Measurements from ENCODE around the gene XAGE1B. TPM values are rescaled to one million over a fixed set of nuclear protein-coding genes. Genes with fewer than 3 reads are reported as not detected.
"Not testable (repeated sequence)": the region's sequence is repeated elsewhere in the genome, so short reads cannot be mapped to it uniquely, and the experiment has no call there.

Gene XAGE1B, protein sequence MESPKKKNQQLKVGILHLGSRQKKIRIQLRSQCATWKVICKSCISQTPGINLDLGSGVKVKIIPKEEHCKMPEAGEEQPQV
- polyA plus RNA-seq (2013, experiment 1 of 2), result not detected
- not detected for polyA plus RNA-seq (2013, experiment 2 of 2)

DNA sequence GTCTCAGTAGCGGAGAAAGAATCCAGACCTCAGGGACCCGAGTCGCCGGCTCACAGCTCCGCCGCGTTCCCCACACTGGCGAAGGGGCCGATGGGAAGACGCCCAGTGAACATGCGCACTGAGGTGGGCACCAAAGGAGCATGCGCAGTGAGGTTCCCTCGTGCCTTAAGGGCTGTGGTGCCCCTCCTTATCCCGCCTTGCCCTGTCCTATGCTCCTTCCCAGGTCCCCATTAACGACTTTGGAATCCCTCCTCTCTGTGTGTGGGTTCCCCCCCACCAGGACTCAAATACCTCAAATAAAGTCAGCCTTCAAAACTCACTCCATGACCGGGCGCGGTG lies at the start of gene XAGE1B:
XAGE1B (minus strand) TSS at position 77 of the 339 bp plus-strand sequence. CDS start 1,536 bp downstream, outside the sequence.
- not testable (repeated sequence) for H3K4me3 ChIP-seq (ENCODE audit: low read length); H2BK15ac ChIP-seq (replicated peaks; ENCODE audit: low read depth); H3K79me1 ChIP-seq (ENCODE audit: low read length); H2BK120ac ChIP-seq (ENCODE audit: low read depth, low read length); H3K36me3 ChIP-seq (ENCODE audit: control insufficient read depth, insufficient read depth, low read length); H2AK5ac ChIP-seq (ENCODE audit: low read length); H4K5ac ChIP-seq (ENCODE audit: low read length); H3K4me2 ChIP-seq (ENCODE audit: low read length); H3K56ac ChIP-seq (ENCODE audit: low read length); H2BK5ac ChIP-seq (ENCODE audit: low read length); H3K9ac ChIP-seq (ENCODE audit: low read length); H3K27ac ChIP-seq (ENCODE audit: low read depth, low read length); H3K18ac ChIP-seq (ENCODE audit: low read length); DNase-seq; H4K8ac ChIP-seq (ENCODE audit: low read depth, low read length); H3K79me2 ChIP-seq (ENCODE audit: control insufficient read depth, insufficient read depth, low read length); H3K27me3 ChIP-seq (ENCODE audit: insufficient read depth, low read length, poor library complexity); H3K23ac ChIP-seq (ENCODE audit: low read length); H3K4ac ChIP-seq (ENCODE audit: low read depth, low read length); H3K4me1 ChIP-seq (ENCODE audit: control insufficient read depth, low read depth, low read length)
- no CpG with 5 or more reads among the region's 18 CpGs for WGBS (ENCODE audit: extremely low coverage, insufficient coverage, low lambda C conversion rate)

DNA sequence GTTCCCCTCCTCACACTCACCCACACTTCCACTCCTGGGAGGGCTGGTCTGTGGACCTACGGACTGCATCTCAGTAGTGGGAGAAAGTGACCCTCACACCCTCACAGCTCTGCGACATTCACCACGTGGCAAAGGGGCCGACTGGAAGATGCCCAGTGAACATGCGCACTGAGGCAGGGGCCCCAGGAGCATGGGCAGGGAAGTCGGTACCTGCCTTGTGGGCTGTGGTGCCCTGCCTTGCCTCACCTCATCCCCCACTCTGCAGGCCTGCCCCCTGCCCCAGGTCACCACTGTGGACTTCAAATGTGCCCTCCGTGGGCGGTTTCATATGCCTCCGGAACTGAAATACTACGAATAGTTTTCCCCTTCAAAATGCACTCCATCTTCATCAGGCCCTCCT lies 46.2 kb upstream of the XAGE1B start:
- Histone ChIP-seq H3K4me2 (ENCODE audit: low read length) (no peak overlapping the region), H3K9ac (ENCODE audit: low read length) (no peak overlapping the region), H3K4ac (ENCODE audit: low read depth, low read length) (no peak overlapping the region), H3K27me3 (ENCODE audit: insufficient read depth, low read length, poor library complexity) (no peaks in the 10 kb centered on the region), H2BK15ac (replicated peaks; ENCODE audit: low read depth) (no peak overlapping the region), H3K27ac (ENCODE audit: low read depth, low read length) (no peak overlapping the region), H3K56ac (ENCODE audit: low read length) (no peak overlapping the region), H3K4me3 (ENCODE audit: low read length) (no peak overlapping the region), H4K8ac (ENCODE audit: low read depth, low read length) (no peak overlapping the region), H3K23ac (ENCODE audit: low read length) (no peak overlapping the region), H3K4me1 (ENCODE audit: control insufficient read depth, low read depth, low read length) (no peaks in the 10 kb centered on the region), H3K79me1 (ENCODE audit: low read length) (no peaks in the 10 kb centered on the region), H2BK5ac (ENCODE audit: low read length) (no peak overlapping the region), H2AK5ac (ENCODE audit: low read length) (no peak overlapping the region), H3K79me2 (ENCODE audit: control insufficient read depth, insufficient read depth, low read length) (no peaks in the 10 kb centered on the region), H3K18ac (ENCODE audit: low read length) (no peak overlapping the region), H4K5ac (ENCODE audit: low read length) (no peak overlapping the region), H3K36me3 (ENCODE audit: control insufficient read depth, insufficient read depth, low read length) (no peaks in the 10 kb centered on the region), H2BK120ac (ENCODE audit: low read depth, low read length) (no peak overlapping the region)
- no CpG with 5 or more reads among the region's 10 CpGs for WGBS (ENCODE audit: extremely low coverage, insufficient coverage, low lambda C conversion rate)
- no peak for DNase-seq

DNA sequence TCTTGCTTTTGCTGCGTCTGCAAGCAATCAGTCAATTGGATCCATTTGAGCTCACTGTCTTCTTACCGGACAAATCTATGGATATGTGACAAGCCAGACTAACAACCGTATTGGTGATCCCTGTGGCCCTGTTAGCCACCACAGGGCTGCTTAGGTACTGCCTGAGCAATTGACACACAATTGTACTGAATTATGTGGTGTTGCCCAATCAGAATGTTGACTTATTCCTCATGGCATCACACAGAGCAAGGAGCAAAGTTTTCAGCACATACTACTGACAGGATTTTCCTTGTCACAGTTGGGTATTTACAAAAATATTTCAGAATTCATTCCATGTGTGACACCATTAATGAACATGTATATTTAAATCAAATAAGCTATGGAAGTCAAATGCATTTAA lies 41.3 kb upstream of the XAGE1B start:
- WGBS (ENCODE audit: extremely low coverage, insufficient coverage, low lambda C conversion rate), result no CpG with 5 or more reads among the region's 3 CpGs
- Histone ChIP-seq H3K79me1 (ENCODE audit: low read length) (no peaks in the 10 kb centered on the region), H2BK5ac (ENCODE audit: low read length) (no peak overlapping the region), H4K5ac (ENCODE audit: low read length) (no peak overlapping the region), H3K4me1 (ENCODE audit: control insufficient read depth, low read depth, low read length) (no peaks in the 10 kb centered on the region), H3K4ac (ENCODE audit: low read depth, low read length) (no peak overlapping the region), H3K9ac (ENCODE audit: low read length) (no peak overlapping the region), H2AK5ac (ENCODE audit: low read length) (no peak overlapping the region), H3K18ac (ENCODE audit: low read length) (no peak overlapping the region), H3K56ac (ENCODE audit: low read length) (no peak overlapping the region), H3K27ac (ENCODE audit: low read depth, low read length) (no peak overlapping the region), H3K27me3 (ENCODE audit: insufficient read depth, low read length, poor library complexity) (no peaks in the 10 kb centered on the region), H3K4me2 (ENCODE audit: low read length) (no peak overlapping the region), H4K8ac (ENCODE audit: low read depth, low read length) (no peak overlapping the region), H3K36me3 (ENCODE audit: control insufficient read depth, insufficient read depth, low read length) (no peaks in the 10 kb centered on the region), H3K79me2 (ENCODE audit: control insufficient read depth, insufficient read depth, low read length) (no peaks in the 10 kb centered on the region), H2BK120ac (ENCODE audit: low read depth, low read length) (no peak overlapping the region), H2BK15ac (replicated peaks; ENCODE audit: low read depth) (no peak overlapping the region), H3K23ac (ENCODE audit: low read length) (no peak overlapping the region), H3K4me3 (ENCODE audit: low read length) (no peak overlapping the region)
- no peak for DNase-seq

DNA sequence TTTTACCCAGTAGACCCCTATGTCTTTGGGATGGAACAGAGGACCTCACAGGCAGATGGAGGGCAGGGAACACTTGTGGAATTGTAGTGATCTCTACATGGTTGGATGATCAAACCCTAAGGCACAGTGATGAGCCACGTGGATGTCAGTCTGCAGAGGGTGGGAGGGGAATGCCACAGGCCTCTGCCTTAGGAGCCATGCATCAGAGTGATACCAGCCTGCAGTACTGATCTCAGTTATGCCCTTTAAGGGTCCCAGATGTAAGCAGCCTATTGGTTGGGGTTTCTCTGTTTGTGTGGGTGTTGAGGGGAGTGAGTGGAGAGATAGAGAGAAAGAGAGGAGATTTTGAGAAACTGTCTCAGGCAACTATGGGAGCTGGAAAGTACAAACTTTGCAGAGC lies 39.9 kb upstream of the XAGE1B start:
- Histone ChIP-seq H3K4me1 (ENCODE audit: control insufficient read depth, low read depth, low read length) (no peaks in the 10 kb centered on the region), H2BK120ac (ENCODE audit: low read depth, low read length) (no peak overlapping the region), H3K36me3 (ENCODE audit: control insufficient read depth, insufficient read depth, low read length) (no peaks in the 10 kb centered on the region), H2AK5ac (ENCODE audit: low read length) (no peak overlapping the region), H4K8ac (ENCODE audit: low read depth, low read length) (no peak overlapping the region), H3K18ac (ENCODE audit: low read length) (no peak overlapping the region), H2BK5ac (ENCODE audit: low read length) (no peak overlapping the region), H3K79me1 (ENCODE audit: low read length) (no peaks in the 10 kb centered on the region), H2BK15ac (replicated peaks; ENCODE audit: low read depth) (no peak overlapping the region), H3K4me3 (ENCODE audit: low read length) (no peak overlapping the region), H4K5ac (ENCODE audit: low read length) (no peak overlapping the region), H3K4ac (ENCODE audit: low read depth, low read length) (no peak overlapping the region), H3K23ac (ENCODE audit: low read length) (no peak overlapping the region), H3K56ac (ENCODE audit: low read length) (no peak overlapping the region), H3K27ac (ENCODE audit: low read depth, low read length) (no peak overlapping the region), H3K4me2 (ENCODE audit: low read length) (no peak overlapping the region), H3K79me2 (ENCODE audit: control insufficient read depth, insufficient read depth, low read length) (no peaks in the 10 kb centered on the region), H3K27me3 (ENCODE audit: insufficient read depth, low read length, poor library complexity) (no peaks in the 10 kb centered on the region), H3K9ac (ENCODE audit: low read length) (no peak overlapping the region)
- WGBS (ENCODE audit: extremely low coverage, insufficient coverage, low lambda C conversion rate), result no CpG with 5 or more reads among the region's 1 CpG
- DNase-seq, result no peak

DNA sequence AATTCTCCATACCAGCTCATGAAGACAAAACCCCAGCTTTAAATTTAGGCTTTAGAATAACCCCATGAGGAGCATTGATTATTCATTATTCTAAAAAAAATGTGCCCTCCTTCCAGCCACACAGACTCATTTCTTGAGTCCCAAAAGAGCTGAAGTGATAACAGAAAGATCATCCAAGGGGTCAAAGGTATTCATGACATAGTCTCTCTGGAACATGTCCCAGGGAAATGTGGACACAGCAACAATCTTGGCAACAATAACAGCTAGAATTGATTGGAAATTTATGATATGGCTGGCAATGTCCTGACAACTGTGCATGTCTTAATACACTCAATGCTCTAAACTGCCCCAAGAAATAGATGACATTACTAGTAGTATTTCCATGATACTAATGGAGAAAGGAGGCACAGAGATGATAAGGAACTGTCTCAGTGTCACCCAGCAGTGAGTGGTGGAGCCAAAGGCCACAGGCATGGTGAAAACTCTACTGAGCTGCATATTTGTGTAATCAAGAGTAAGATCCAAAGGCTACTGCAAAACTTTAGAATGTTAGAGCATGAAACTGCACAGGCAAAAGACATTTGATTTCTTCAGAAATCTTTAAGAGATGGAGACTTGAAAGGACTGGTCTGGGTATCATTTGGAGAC lies 37.3 kb upstream of the XAGE1B start:
- no peak overlapping the region for H3K4me3 ChIP-seq (ENCODE audit: low read length)
- H3K79me1 ChIP-seq (ENCODE audit: low read length), result no peaks in the 10 kb centered on the region
- no peak overlapping the region for H3K4me2 ChIP-seq (ENCODE audit: low read length)
- no peak overlapping the region for H3K9ac ChIP-seq (ENCODE audit: low read length)
- H2AK5ac ChIP-seq (ENCODE audit: low read length), result no peak overlapping the region
- no peak for DNase-seq
- no peaks in the 10 kb centered on the region for H3K4me1 ChIP-seq (ENCODE audit: control insufficient read depth, low read depth, low read length)
- H3K23ac ChIP-seq (ENCODE audit: low read length), result no peak overlapping the region
- no peak overlapping the region for H3K27ac ChIP-seq (ENCODE audit: low read depth, low read length)
- H3K56ac ChIP-seq (ENCODE audit: low read length), result no peak overlapping the region
- H2BK120ac ChIP-seq (ENCODE audit: low read depth, low read length), result no peak overlapping the region
- H2BK15ac ChIP-seq (replicated peaks; ENCODE audit: low read depth), result no peak overlapping the region
- H3K79me2 ChIP-seq (ENCODE audit: control insufficient read depth, insufficient read depth, low read length), result no peaks in the 10 kb centered on the region
- no peak overlapping the region for H2BK5ac ChIP-seq (ENCODE audit: low read length)
- H3K4ac ChIP-seq (ENCODE audit: low read depth, low read length), result no peak overlapping the region
- H3K27me3 ChIP-seq (ENCODE audit: insufficient read depth, low read length, poor library complexity), result no peaks in the 10 kb centered on the region
- H3K36me3 ChIP-seq (ENCODE audit: control insufficient read depth, insufficient read depth, low read length), result no peaks in the 10 kb centered on the region
- H3K18ac ChIP-seq (ENCODE audit: low read length), result no peak overlapping the region
- H4K5ac ChIP-seq (ENCODE audit: low read length), result no peak overlapping the region
- no peak overlapping the region for H4K8ac ChIP-seq (ENCODE audit: low read depth, low read length)

DNA sequence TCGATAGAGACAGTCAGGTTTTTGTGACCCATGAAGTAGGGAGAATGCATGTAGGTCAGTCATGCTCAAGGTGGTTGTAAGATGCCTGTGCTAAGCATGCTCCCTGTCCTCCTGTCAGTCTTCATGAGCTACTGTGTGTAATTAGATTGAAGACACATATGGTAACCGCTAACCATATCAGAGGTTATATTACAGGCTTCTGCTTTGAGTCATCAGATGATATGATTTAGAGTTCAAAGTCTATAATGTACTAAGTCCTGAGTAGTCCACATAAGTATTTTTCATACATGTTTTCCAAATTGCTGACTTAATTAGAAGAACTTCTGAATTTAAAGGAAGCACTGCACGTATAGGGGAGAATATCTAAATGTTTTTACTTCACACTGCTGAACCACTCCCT lies 31.9 kb upstream of the XAGE1B start:
- H4K8ac ChIP-seq (ENCODE audit: low read depth, low read length); H2AK5ac ChIP-seq (ENCODE audit: low read length); H3K4me1 ChIP-seq (ENCODE audit: control insufficient read depth, low read depth, low read length); H3K9ac ChIP-seq (ENCODE audit: low read length); H2BK15ac ChIP-seq (replicated peaks; ENCODE audit: low read depth); H3K36me3 ChIP-seq (ENCODE audit: control insufficient read depth, insufficient read depth, low read length); H4K5ac ChIP-seq (ENCODE audit: low read length); H3K23ac ChIP-seq (ENCODE audit: low read length); H3K79me1 ChIP-seq (ENCODE audit: low read length); H3K27ac ChIP-seq (ENCODE audit: low read depth, low read length); H2BK120ac ChIP-seq (ENCODE audit: low read depth, low read length); H3K56ac ChIP-seq (ENCODE audit: low read length); H3K18ac ChIP-seq (ENCODE audit: low read length); H3K27me3 ChIP-seq (ENCODE audit: insufficient read depth, low read length, poor library complexity); H3K4me3 ChIP-seq (ENCODE audit: low read length); DNase-seq; H3K4ac ChIP-seq (ENCODE audit: low read depth, low read length); H3K79me2 ChIP-seq (ENCODE audit: control insufficient read depth, insufficient read depth, low read length); H2BK5ac ChIP-seq (ENCODE audit: low read length); H3K4me2 ChIP-seq (ENCODE audit: low read length): not testable (repeated sequence)
- WGBS (ENCODE audit: extremely low coverage, insufficient coverage, low lambda C conversion rate), result no CpG with 5 or more reads among the region's 3 CpGs

Data from mesendoderm (in vitro differentiated cells).